Measurements from ENCODE around the gene UTP11. TPM values are rescaled to one million over a fixed set of nuclear protein-coding genes. Genes with fewer than 3 reads are reported as not detected.
A peak's percentile ranks its signal among the peaks of the same experiment; 100 is the strongest.

UTP11 gene
- total and polyA plus RNA-seq, 2 of the 8 experiments (the other 6 are each of a cell fraction or from before 2014, with no cell fraction given) = 19.5 to 60.5 TPM

DNA sequence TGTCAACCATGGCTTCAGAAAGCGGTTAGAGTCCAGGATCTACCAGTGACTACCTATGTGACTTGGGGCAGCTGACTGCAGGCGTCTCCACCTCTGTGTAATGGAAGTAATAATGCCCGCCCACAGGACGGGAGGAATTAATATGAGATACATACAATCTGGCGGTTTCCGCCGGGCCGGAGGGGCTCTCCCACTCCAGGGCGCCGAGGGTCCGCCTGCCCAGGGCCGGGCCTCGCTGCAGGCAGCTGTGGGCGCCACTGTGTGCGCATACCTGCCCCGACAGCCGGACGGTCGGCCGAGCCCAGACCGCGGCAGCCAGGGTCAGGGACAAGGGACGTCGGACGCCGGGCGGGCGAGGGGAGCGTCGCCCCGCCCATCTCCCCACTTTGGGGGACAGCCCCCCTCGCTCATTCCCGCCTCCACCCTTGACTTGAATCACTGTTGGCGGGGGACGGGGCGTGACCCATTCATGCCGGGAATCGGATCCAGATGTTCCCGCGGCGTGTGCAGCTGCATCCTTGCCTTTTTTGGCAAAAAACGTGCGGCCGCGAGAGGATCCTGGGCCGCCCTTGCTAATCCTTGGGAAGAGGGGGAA, 16.7 kb upstream of the UTP11 start (continued):
- peak; percentile 77; the same call in 1 of the 2 replicates for TF ChIP-seq MAX (IDR thresholded peaks at IDR 0.05)
- no peak for TF ChIP-seq HDAC6 (IDR thresholded peaks at IDR 0.05; ENCODE audit: low read depth, low read length)
- TF ChIP-seq KDM4A (IDR thresholded peaks at IDR 0.05; ENCODE audit: low read depth, low read length, severe bottlenecking) = peak; percentile 31
- no peak for TF ChIP-seq RXRA (IDR thresholded peaks at IDR 0.05; ENCODE audit: insufficient read depth, low read depth, low read length)
- peak; percentile 99 for TF ChIP-seq SRF (IDR thresholded peaks at IDR 0.05; ENCODE audit: low read depth, low read length)
- no peak for TF ChIP-seq CEBPB (IDR thresholded peaks at IDR 0.05; ENCODE audit: low read depth, low read length)
- peak; percentile 87 to 90 for TF ChIP-seq POLR2A (IDR thresholded peaks at IDR 0.05; ENCODE audit: control extremely low read depth in 1 of 2, low read depth in 2 of 2, low read length in 2 of 2)
- no peak for TF ChIP-seq FOSL1 (IDR thresholded peaks at IDR 0.05; ENCODE audit: insufficient read depth, low read depth, low read length)
- peak; percentile 59; the same call in 1 of the 2 replicates for TF ChIP-seq PHF8 (conservative IDR thresholded peaks at IDR 0.05; ENCODE audit: low read depth, low read length)
- TF ChIP-seq SIRT6 (IDR thresholded peaks at IDR 0.05; ENCODE audit: low read length) = no peak
- peak; percentile 12; the same call in 1 of the 2 replicates for TF ChIP-seq CREB1 (IDR thresholded peaks at IDR 0.05)
- TF ChIP-seq JUND (IDR thresholded peaks at IDR 0.05; ENCODE audit: low read length) = no peak
- no peak for TF ChIP-seq GABPA (IDR thresholded peaks at IDR 0.05; ENCODE audit: borderline replicate concordance, insufficient read depth, low read length)
- TF ChIP-seq TAF1 (IDR thresholded peaks at IDR 0.05; ENCODE audit: low read depth, low read length) = peak; percentile 76
- peak; percentile 71 for TF ChIP-seq SP1 (IDR thresholded peaks at IDR 0.05; ENCODE audit: low read depth, low read length)
- TF ChIP-seq ASH2L (IDR thresholded peaks at IDR 0.05; ENCODE audit: low read length) = peak; percentile 56
- no peak; the same call in 1 of the 2 replicates for TF ChIP-seq SP4 (IDR thresholded peaks at IDR 0.05; ENCODE audit: low read length)
- TF ChIP-seq, protein P1, sequence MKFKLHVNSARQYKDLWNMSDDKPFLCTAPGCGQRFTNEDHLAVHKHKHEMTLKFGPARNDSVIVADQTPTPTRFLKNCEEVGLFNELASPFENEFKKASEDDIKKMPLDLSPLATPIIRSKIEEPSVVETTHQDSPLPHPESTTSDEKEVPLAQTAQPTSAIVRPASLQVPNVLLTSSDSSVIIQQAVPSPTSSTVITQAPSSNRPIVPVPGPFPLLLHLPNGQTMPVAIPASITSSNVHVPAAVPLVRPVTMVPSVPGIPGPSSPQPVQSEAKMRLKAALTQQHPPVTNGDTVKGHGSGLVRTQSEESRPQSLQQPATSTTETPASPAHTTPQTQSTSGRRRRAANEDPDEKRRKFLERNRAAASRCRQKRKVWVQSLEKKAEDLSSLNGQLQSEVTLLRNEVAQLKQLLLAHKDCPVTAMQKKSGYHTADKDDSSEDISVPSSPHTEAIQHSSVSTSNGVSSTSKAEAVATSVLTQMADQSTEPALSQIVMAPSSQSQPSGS (IDR thresholded peaks at IDR 0.05; ENCODE audit: low read length) = 0 out of 2 replicates have a peak, but pooled peaks have one; percentile 59
- TF ChIP-seq CBX5 (IDR thresholded peaks at IDR 0.05; ENCODE audit: low read depth, low read length) = no peak
- peak; percentile 84; the same call in 1 of the 2 replicates for TF ChIP-seq TCF12 (IDR thresholded peaks at IDR 0.05; ENCODE audit: low read depth, low read length)
- TF ChIP-seq TBP (IDR thresholded peaks at IDR 0.05; ENCODE audit: low read depth, low read length) = peak; percentile 82
- no peak for TF ChIP-seq BRCA1 (IDR thresholded peaks at IDR 0.05; ENCODE audit: low read depth, low read length)
- TF ChIP-seq SIN3A (conservative IDR thresholded peaks at IDR 0.05 in 1 of 2, IDR thresholded peaks at IDR 0.05 in 1 of 2; ENCODE audit: low read depth in 1 of 2, low read length in 2 of 2) = peak in 1 of 2 experiments; percentile 61; a peak in 1 of 4 replicates
- TF ChIP-seq GTF2F1 (IDR thresholded peaks at IDR 0.05; ENCODE audit: borderline replicate concordance, low read depth, low read length) = peak; percentile 48; the same call in 1 of the 2 replicates
